Mucosa of descending colon (tissue), 3 donors: ENCODE measurements around the gene C12orf43. TPM values are rescaled to one million over a fixed set of nuclear protein-coding genes. Genes with fewer than 3 reads are reported as not detected.

Experiments used
- ATAC-seq: fragments of 200-7000 bp; cut with Tn5 transposase; one replicate; pipeline ENCODE4 v1.9.1; 2020; ENCODE audit warnings: mild to moderate bottlenecking, moderate library complexity
- DNase-seq, 3 donors: peaks; one replicate each; pipeline ENCODE4 v3.0.0-alpha.2; 2020
- H3K36me3 ChIP-seq: fragments of 200-600 bp; one replicate; pipeline ENCODE4 v1.8.0; 2021; ENCODE audit warnings: low read depth, mild to moderate bottlenecking
- H3K4me1 ChIP-seq: fragments of 200-600 bp; one replicate; pipeline ENCODE4 v1.8.0; 2021; ENCODE audit warnings: low read depth, mild to moderate bottlenecking
- H3K4me3 ChIP-seq: fragments of 200-600 bp; one replicate; pipeline ENCODE4 v1.8.0; 2021; ENCODE audit warnings: mild to moderate bottlenecking
- H3K9me3 ChIP-seq: fragments of 200-600 bp; one replicate; pipeline ENCODE4 v1.8.0; 2021; ENCODE audit warnings: mild to moderate bottlenecking
- CTCF ChIP-seq: fragments of 200-600 bp; IDR thresholded peaks from one replicate; pipeline ENCODE4 v1.8.0; 2022; ENCODE audit warnings: antibody characterized with exemption, mild to moderate bottlenecking
- intact Hi-C, 2 donors: fragments of 100-400 bp; cut with DNase I in 1 of 2; cut with micrococcal nuclease in 1 of 2; formaldehyde crosslinking; loops; one replicate each; pipeline versions ENCODE4 v1.11.0 to v1.11.1; 2022; cut with DNase I, micrococcal nuclease
- total RNA-seq, 3 donors: library from RNA; stranded (reverse); fragmentation: NEBNext Ultra II Directional in 2 of 3; extraction: Animal tissue kit (Norgen Biotek cat#: 25700) in 2 of 3; gene quantifications; one replicate each; pipeline versions ENCODE4 v1.2.1 to v1.2.4, GENCODE V29; 2021 to 2023
- donor health status: DM: no; HTN: no; CAD: no; lungs with moderate emphysema.
- donor health status: DM: no; HTN: no; CAD: no.
- donor health status: DM: no; HTN: yes; CAD: no.

C12orf43 gene
- total RNA-seq, 3 donors from 2014 or later = 7.6 to 22.7 (median 11.9) TPM

- Histone ChIP-seq H3K4me1 (no peaks in the 10 kb centered on the region), H3K36me3 (no peaks in the 10 kb centered on the region), H3K4me3 (no peak overlapping the region), H3K9me3 (no peaks in the 10 kb centered on the region)
- no peak for DNase-seq
- intact Hi-C loops = no loop called here
- no peak for TF ChIP-seq CTCF
- no peak for ATAC-seq
Observed at GRCh38 chr12:120994589-120995337, 21.5 kb downstream of the C12orf43 start.

GRCh38 chr12:120994059-120994458 is 22.2 kb downstream of the C12orf43 start:
- Histone ChIP-seq H3K9me3 (no peaks in the 10 kb centered on the region), H3K4me1 (no peaks in the 10 kb centered on the region), H3K36me3 (no peaks in the 10 kb centered on the region), H3K4me3 (no peak overlapping the region)
- TF ChIP-seq CTCF = no peak
- DNase-seq (no peak), ATAC-seq (no peak)
- intact Hi-C loops = no loop called here

GRCh38 chr12:120993496-120993895 is 22.8 kb downstream of the C12orf43 start:
- no peak overlapping the region for H3K4me3 ChIP-seq
- no peak for TF ChIP-seq CTCF
- H3K36me3 ChIP-seq = no peaks in the 10 kb centered on the region
- ATAC-seq (no peak), DNase-seq (no peak)
- H3K4me1 ChIP-seq = no peaks in the 10 kb centered on the region
- H3K9me3 ChIP-seq = no peaks in the 10 kb centered on the region
- intact Hi-C loops = no loop called here

- H3K4me3 ChIP-seq = no peak overlapping the region
- H3K36me3 ChIP-seq = no peaks in the 10 kb centered on the region
- no peaks in the 10 kb centered on the region for H3K4me1 ChIP-seq
- no peak for DNase-seq
- H3K9me3 ChIP-seq = no peaks in the 10 kb centered on the region
- TF ChIP-seq CTCF = no peak
- intact Hi-C loops = no loop called here
- ATAC-seq = no peak
Observed at GRCh38 chr12:120992989-120993388, 23.3 kb downstream of the C12orf43 start.

GRCh38 chr12:120991965-120992364 is 24.3 kb downstream of the C12orf43 start:
- no peaks in the 10 kb centered on the region for H3K36me3 ChIP-seq
- intact Hi-C loops = no loop called here
- no peak for DNase-seq
- H3K9me3 ChIP-seq = no peaks in the 10 kb centered on the region
- no peak for TF ChIP-seq CTCF
- H3K4me3 ChIP-seq = no peak overlapping the region
- no peaks in the 10 kb centered on the region for H3K4me1 ChIP-seq
- ATAC-seq = no peak
